ENCODE data around the gene PHF19. TPM values are rescaled to one million over a fixed set of nuclear protein-coding genes. Genes with fewer than 3 reads are reported as not detected.
A peak's percentile ranks its signal among the peaks of the same experiment; 100 is the strongest.

Gene PHF19
- total and polyA plus RNA-seq, 2 of the 8 experiments (the other 6 are each of a cell fraction or from before 2014, with no cell fraction given): 28.2 to 31.8 TPM

GRCh38 chr9:120879446-120879845 lies 2.5 kb upstream of the PHF19 start:
- Histone ChIP-seq H3K4me1 (replicated peaks in 1 of 4; ENCODE audit: control insufficient read depth in 3 of 4, insufficient read depth in 4 of 4, low read length in 3 of 4) (peaks cover 8 to 26% (median 20%) of the 10 kb centered on the region in 4 experiments), H2BK12ac (ENCODE audit: low read depth, low read length) (no peak overlapping the region), H3K4me2 (ENCODE audit: insufficient read depth in 1 of 2, low read depth in 2 of 2, low read length in 2 of 2) (no peak overlapping the region), H3K4ac (replicated peaks; ENCODE audit: insufficient read length, low read depth, low read length) (no peak overlapping the region), H3K18ac (ENCODE audit: extremely low read depth, low read length) (no peak overlapping the region), H2BK120ac (replicated peaks; ENCODE audit: low read depth, low read length) (no peak overlapping the region), H4K8ac (ENCODE audit: extremely low read depth, insufficient read depth, low read length) (no peak overlapping the region), H3K9ac (replicated peaks in 1 of 4; ENCODE audit: extremely low read depth in 1 of 4, low read depth in 3 of 4, low read length in 3 of 4) (no peak overlapping the region), H3K14ac (ENCODE audit: insufficient read length) (no peak overlapping the region), H3K79me2 (ENCODE audit: control insufficient read depth in 1 of 2, insufficient read depth in 2 of 2, low read length in 2 of 2) (no peaks in the 10 kb centered on the region), H3K36me3 (ENCODE audit: control insufficient read depth in 2 of 4, insufficient read depth in 4 of 4, low read length in 3 of 4) (no peaks in the 10 kb centered on the region), H4K20me1 (replicated peaks in 1 of 2; ENCODE audit: control insufficient read depth in 1 of 2, insufficient read depth in 2 of 2, low read length in 2 of 2) (no peaks in the 10 kb centered on the region), H2AFZ (ENCODE audit: low read length) (no peak overlapping the region), H3K23ac (ENCODE audit: insufficient read length) (no peak overlapping the region), H2AK5ac (ENCODE audit: low read depth, low read length) (no peak overlapping the region), H4K91ac (replicated peaks; ENCODE audit: insufficient read length, low read length) (no peak overlapping the region), H2BK20ac (ENCODE audit: low read length) (no peak overlapping the region), H2BK15ac (ENCODE audit: low read length) (0 out of 2 replicates have a peak overlapping the region, but pooled peaks have one; percentile 72), H3K56ac (replicated peaks; ENCODE audit: insufficient read length, low read depth, low read length) (no peak overlapping the region), H3K4me3 (ENCODE audit: extremely low read depth in 1 of 4, insufficient read depth in 2 of 4, low read depth in 3 of 4, low read length in 4 of 4) (no peak overlapping the region), H3K27me3 (replicated peaks in 1 of 4; ENCODE audit: control insufficient read depth in 3 of 4, extremely low read depth in 1 of 4, insufficient read depth in 3 of 4, low read length in 3 of 4) (peaks cover 0 to 4% (median 1%) of the 10 kb centered on the region in 4 experiments; a peak in 3 of 7 replicates), H3K23me2 (ENCODE audit: low read depth, low read length) (peaks cover 8% of the 10 kb centered on the region), H3K79me1 (ENCODE audit: low read depth, low read length) (no peaks in the 10 kb centered on the region), H3K27ac (ENCODE audit: low read depth, low read length) (no peak overlapping the region), H4K5ac (ENCODE audit: insufficient read length, low read depth, low read length) (no peak overlapping the region), H2BK5ac (ENCODE audit: low read depth, low read length) (no peak overlapping the region), H3K9me3 (ENCODE audit: insufficient read depth in 2 of 2, low read depth in 1 of 2, low read length in 1 of 2) (no peaks in the 10 kb centered on the region)
- POLR2A ChIA-PET (ENCODE audit: partially characterized antibody): interaction anchor here (1.1 kb wide), 1 partner anchor 12 kb away, joined by 6 read pairs; no protein-coding TSS in a partner anchor
- no peak for FAIRE-seq
- no peak for DNase-seq (ENCODE audit: low read depth in 1 of 2, low spot score in 2 of 2)
- CTCF ChIA-PET (ENCODE audit: partially characterized antibody): interaction anchor here (1.2 to 2.5 kb wide), 5 partner anchors 11 to 102 kb away, joined by 3 to 12 read pairs (median 8); no protein-coding TSS in a partner anchor
- WGBS, 2 experiments (ENCODE audit: extremely low coverage in 1 of 2, insufficient coverage in 1 of 2, insufficient read length in 1 of 2, insufficient replicate concordance in 2 of 2, low coverage in 1 of 2, low lambda C conversion rate in 2 of 2, missing lambda C conversion rate in 1 of 2): 89% methylated on average over 6 of the region's 6 CpGs; no CpG with 5 or more reads in 1 of the 2 experiments
- TF ChIP-seq GABPA (IDR thresholded peaks at IDR 0.05; ENCODE audit: borderline replicate concordance, insufficient read depth, low read length) (no peak), CREB1 (IDR thresholded peaks at IDR 0.05) (no peak), SUZ12 (IDR thresholded peaks at IDR 0.05; ENCODE audit: low read length) (no peak), HDAC6 (IDR thresholded peaks at IDR 0.05; ENCODE audit: low read depth, low read length) (no peak), TCF12 (IDR thresholded peaks at IDR 0.05; ENCODE audit: low read depth, low read length) (no peak), POLR2AphosphoS5 (IDR thresholded peaks at IDR 0.05; ENCODE audit: low read depth, low read length) (no peak), PHF8 (conservative IDR thresholded peaks at IDR 0.05; ENCODE audit: low read depth, low read length) (no peak), MAFK (IDR thresholded peaks at IDR 0.05; ENCODE audit: low read depth, low read length) (no peak), KDM5A (IDR thresholded peaks at IDR 0.05; ENCODE audit: low read length) (no peak), CTCF (IDR thresholded peaks at IDR 0.05; ENCODE audit: control extremely low read depth in 1 of 3, insufficient read depth in 1 of 3, low read depth in 1 of 3, low read length in 3 of 3) (no peak), POLR2A (IDR thresholded peaks at IDR 0.05; ENCODE audit: control extremely low read depth in 1 of 2, low read depth in 2 of 2, low read length in 2 of 2) (no peak), HDAC2 (IDR thresholded peaks at IDR 0.05; ENCODE audit: borderline replicate concordance in 1 of 2, low read depth in 2 of 2, low read length in 2 of 2) (no peak)
